Subcutaneous adipose tissue (tissue), 4 donors: Measurements from ENCODE around the gene ROBO1. TPM values are rescaled to one million over a fixed set of nuclear protein-coding genes. Genes with fewer than 3 reads are reported as not detected.

Experiments used
- total RNA-seq, 4 donors: library from RNA; depleted of rRNA; stranded (reverse); fragments of >200 nt; gene quantifications; one replicate each; pipeline ENCODE4 v1.1.0, GENCODE V29; 2016
- TF ChIP-seq, protein P1 (sequence below): fragments of 450-650 bp; IDR thresholded peaks from one replicate; pipeline ENCODE4 v1.5.1; 2016; ENCODE audit warnings: low read depth, mild to moderate bottlenecking, control low read depth, antibody characterized with exemption, moderate library complexity

The ROBO1 gene
- total RNA-seq, 4 donors from 2014 or later, result 26.6 to 34.0 (median 30.8) TPM

GRCh38 chr3:79354179-79354688, 413.6 kb downstream of the ROBO1 start:
- TF ChIP-seq, protein P1, sequence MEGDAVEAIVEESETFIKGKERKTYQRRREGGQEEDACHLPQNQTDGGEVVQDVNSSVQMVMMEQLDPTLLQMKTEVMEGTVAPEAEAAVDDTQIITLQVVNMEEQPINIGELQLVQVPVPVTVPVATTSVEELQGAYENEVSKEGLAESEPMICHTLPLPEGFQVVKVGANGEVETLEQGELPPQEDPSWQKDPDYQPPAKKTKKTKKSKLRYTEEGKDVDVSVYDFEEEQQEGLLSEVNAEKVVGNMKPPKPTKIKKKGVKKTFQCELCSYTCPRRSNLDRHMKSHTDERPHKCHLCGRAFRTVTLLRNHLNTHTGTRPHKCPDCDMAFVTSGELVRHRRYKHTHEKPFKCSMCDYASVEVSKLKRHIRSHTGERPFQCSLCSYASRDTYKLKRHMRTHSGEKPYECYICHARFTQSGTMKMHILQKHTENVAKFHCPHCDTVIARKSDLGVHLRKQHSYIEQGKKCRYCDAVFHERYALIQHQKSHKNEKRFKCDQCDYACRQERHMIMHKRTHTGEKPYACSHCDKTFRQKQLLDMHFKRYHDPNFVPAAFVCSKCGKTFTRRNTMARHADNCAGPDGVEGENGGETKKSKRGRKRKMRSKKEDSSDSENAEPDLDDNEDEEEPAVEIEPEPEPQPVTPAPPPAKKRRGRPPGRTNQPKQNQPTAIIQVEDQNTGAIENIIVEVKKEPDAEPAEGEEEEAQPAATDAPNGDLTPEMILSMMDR, result no peak

- TF ChIP-seq, protein P1, result no peak
These were observed 416.1 kb downstream of the ROBO1 start for GRCh38 chr3:79351699-79352098.

- TF ChIP-seq, protein P1, result no peak
These were observed 422.6 kb downstream of the ROBO1 start for GRCh38 chr3:79344876-79345871.

- TF ChIP-seq, protein P1, result no peak
These were observed 425.8 kb downstream of the ROBO1 start for GRCh38 chr3:79341961-79342360.

DNA sequence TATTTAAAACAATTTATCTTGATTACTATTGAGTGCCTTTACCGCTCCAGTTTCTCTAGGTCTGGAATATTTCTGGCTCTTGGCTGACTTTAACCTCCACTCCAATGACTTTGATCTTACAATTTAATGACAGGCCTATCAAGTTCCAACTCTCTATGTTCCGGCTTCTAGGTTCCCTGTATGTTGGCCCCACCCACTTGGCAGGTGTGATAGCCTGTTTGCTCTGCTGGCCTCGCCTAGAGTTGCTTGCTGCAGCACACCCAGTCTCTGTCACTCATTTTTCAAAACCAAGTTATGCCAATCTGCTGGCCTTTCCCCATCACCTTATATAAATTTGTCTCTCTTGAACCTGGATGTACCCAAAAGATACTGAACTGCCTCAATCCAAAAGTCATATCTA, 428.0 kb downstream of the ROBO1 start:
- TF ChIP-seq, protein P1, result no peak

GRCh38 chr3:79337798-79338197, 430.0 kb downstream of the ROBO1 start:
- TF ChIP-seq, protein P1, result no peak

- TF ChIP-seq, protein P1, result no peak
These were observed 438.6 kb downstream of the ROBO1 start for GRCh38 chr3:79329154-79329553.
